Jurkat, Clone E6-1 (cell line): ENCODE data around the gene CHID1.
A peak's percentile ranks its signal among the peaks of the same experiment; 100 is the strongest.

Experiments used
- DNase-seq: peaks from one replicate; pipeline ENCODE4 v3.0.0-alpha.2; 2011; ENCODE audit warnings: low read depth, low spot score
- H3K4me3 ChIP-seq: 2 replicates; pipeline ENCODE4 v1.5.1; 2011; ENCODE audit warnings: mild to moderate bottlenecking, low read length, control low read depth, moderate library complexity

Gene CHID1

GRCh38 chr11:858053-858761, 52.4 kb downstream of the CHID1 start:
- no peak overlapping the region for H3K4me3 ChIP-seq
- no peak for DNase-seq

GRCh38 chr11:856397-856796, 54.2 kb downstream of the CHID1 start:
- no peak for DNase-seq
- no peak overlapping the region for H3K4me3 ChIP-seq

- H3K4me3 ChIP-seq, result no peak overlapping the region
- DNase-seq, result no peak
Observed at GRCh38 chr11:855796-856195, 54.8 kb downstream of the CHID1 start.

- DNase-seq, result no peak
- no peak overlapping the region for H3K4me3 ChIP-seq
Observed at GRCh38 chr11:855330-855674, 55.3 kb downstream of the CHID1 start.

- DNase-seq, result no peak
- H3K4me3 ChIP-seq, result no peak overlapping the region
Observed at GRCh38 chr11:854601-855329, 55.8 kb downstream of the CHID1 start.

- no peak overlapping the region for H3K4me3 ChIP-seq
- DNase-seq, result no peak
Observed at GRCh38 chr11:853682-854448, 56.7 kb downstream of the CHID1 start.

GRCh38 chr11:852762-853161, 57.8 kb downstream of the CHID1 start:
- H3K4me3 ChIP-seq, result no peak overlapping the region
- DNase-seq, result no peak

GRCh38 chr11:850775-851763, 59.5 kb downstream of the CHID1 start:
- H3K4me3 ChIP-seq, result no peak overlapping the region
- no peak for DNase-seq

- DNase-seq, result no peak
Observed at GRCh38 chr11:849951-850774, 60.4 kb downstream of the CHID1 start.

GRCh38 chr11:849104-849824, 61.3 kb downstream of the CHID1 start:
- H3K4me3 ChIP-seq, result peak overlapping the region; percentile 46
- no peak for DNase-seq

More at GRCh38 chr11:849951-850774, 60.4 kb downstream of the CHID1 start:
- no peak overlapping the region for H3K4me3 ChIP-seq

GRCh38 chr11:848380-848931, 62.2 kb downstream of the CHID1 start:
- DNase-seq, result no peak
- no peak overlapping the region for H3K4me3 ChIP-seq

GRCh38 chr11:847876-848275, 62.7 kb downstream of the CHID1 start:
- H3K4me3 ChIP-seq, result no peak overlapping the region

GRCh38 chr11:846496-847098, 64.0 kb downstream of the CHID1 start:
- no peak for DNase-seq
- H3K4me3 ChIP-seq, result no peak overlapping the region

More at GRCh38 chr11:847876-848275, 62.7 kb downstream of the CHID1 start:
- DNase-seq, result no peak

GRCh38 chr11:845872-846495, 64.6 kb downstream of the CHID1 start:
- no peak overlapping the region for H3K4me3 ChIP-seq
- no peak for DNase-seq

- DNase-seq, result peak; percentile 78
- no peak overlapping the region; the same call in none of the 2 replicates for H3K4me3 ChIP-seq
Observed at GRCh38 chr11:844693-845644, 65.6 kb downstream of the CHID1 start.
